Activated CD4-positive, alpha-beta T cell treated with anti-CD3 and anti-CD28 coated beads, Interleukin-2, amount 50 U/mL, for 24 hours (primary cell): ENCODE data around the gene PEF1.
"Not testable (repeated sequence)": the region's sequence is repeated elsewhere in the genome, so short reads cannot be mapped to it uniquely, and the experiment has no call there.

Source experiments
- DNase-seq, 2 donors: peaks; one replicate each; pipeline ENCODE4 v3.0.0-alpha.2; 2020; ENCODE audit warnings: low read depth in 1 of 2, low spot score in 1 of 2

Gene PEF1

GRCh38 chr1:31615939-31616338 lies 28.7 kb downstream of the PEF1 start:
- DNase-seq, result no peak

- no peak for DNase-seq
Measured at GRCh38 chr1:31615414-31615813, 29.3 kb downstream of the PEF1 start.

- no peak for DNase-seq
Measured at GRCh38 chr1:31614414-31615005, 30.2 kb downstream of the PEF1 start.

- no peak for DNase-seq
Measured at GRCh38 chr1:31609514-31610118, 35.1 kb downstream of the PEF1 start.

GRCh38 chr1:31607360-31607759 lies 37.3 kb downstream of the PEF1 start:
- no peak for DNase-seq

- DNase-seq, result peak in 1 of 2 donors; percentile 22
Measured at GRCh38 chr1:31605908-31606427, 38.7 kb downstream of the PEF1 start.

GRCh38 chr1:31602081-31602480 lies 42.6 kb downstream of the PEF1 start:
- DNase-seq, result no peak

- DNase-seq, result no peak
Measured at GRCh38 chr1:31600641-31601040, 44.0 kb downstream of the PEF1 start.

- DNase-seq, result no peak
Measured at GRCh38 chr1:31598980-31599379, 45.7 kb downstream of the PEF1 start.

GRCh38 chr1:31596737-31597097 lies 48.0 kb downstream of the PEF1 start:
- no peak for DNase-seq

- no peak for DNase-seq
Measured at GRCh38 chr1:31595836-31596736, 48.6 kb downstream of the PEF1 start.

GRCh38 chr1:31593770-31594632 lies 50.7 kb downstream of the PEF1 start:
- peak in 1 of 2 donors; percentile 37 for DNase-seq

GRCh38 chr1:31593136-31593665 lies 51.5 kb downstream of the PEF1 start:
- DNase-seq, result no peak

- no peak for DNase-seq
Measured at GRCh38 chr1:31592132-31592531, 52.5 kb downstream of the PEF1 start.

GRCh38 chr1:31591425-31592093 lies 53.1 kb downstream of the PEF1 start:
- DNase-seq, result no peak

- DNase-seq, result no peak
Measured at GRCh38 chr1:31588751-31589515, 55.7 kb downstream of the PEF1 start.

- peak; percentile 13 to 21 for DNase-seq
Measured at GRCh38 chr1:31587720-31588423, 56.8 kb downstream of the PEF1 start.

GRCh38 chr1:31587328-31587699 lies 57.4 kb downstream of the PEF1 start:
- DNase-seq, result not testable (repeated sequence)
